ENCODE data around the gene ASAP3. TPM values are rescaled to one million over a fixed set of nuclear protein-coding genes. Genes with fewer than 3 reads are reported as not detected.

The ASAP3 gene
- total RNA-seq, 1 experiment from 2014 or later: 0.60 TPM

GRCh38 chr1:23425193-23425494, 58.8 kb downstream of the ASAP3 start:
- Histone ChIP-seq H3K79me2 (ENCODE audit: low read length) (no peaks in the 10 kb centered on the region), H3K27me3 (ENCODE audit: low read length) (no peaks in the 10 kb centered on the region), H3K9me3 (ENCODE audit: low read length) (no peaks in the 10 kb centered on the region), H4K20me1 (ENCODE audit: insufficient read depth, low read depth, low read length) (no peaks in the 10 kb centered on the region), H2AFZ (ENCODE audit: low read length) (no peak overlapping the region), H3K9me2 (replicated peaks; ENCODE audit: insufficient read depth, low read length) (no peaks in the 10 kb centered on the region), H3K36me3 (ENCODE audit: insufficient read depth, low read length) (no peaks in the 10 kb centered on the region), H3K27ac (ENCODE audit: low read length) (no peak overlapping the region), H3K4me1 (ENCODE audit: low read length) (no peaks in the 10 kb centered on the region), H3K9ac (ENCODE audit: low read length) (no peak overlapping the region), H3K4me2 (ENCODE audit: low read depth, low read length, poor library complexity, severe bottlenecking) (no peak overlapping the region), H3K4me3 (ENCODE audit: low read length) (no peak overlapping the region)
- DNase-seq: no peak

GRCh38 chr1:23424293-23425192, 59.4 kb downstream of the ASAP3 start, which contains the start of gene TCEA3:
TSS of gene TCEA3 (minus strand) at chr1:23424748. CDS start at chr1:23424633, 115 bp downstream.
- H2AFZ ChIP-seq (ENCODE audit: low read length): no peak within 1 kb of the TSS
- DNase-seq: no peak
- no peaks in the 10 kb centered on the region for H3K9me3 ChIP-seq (ENCODE audit: low read length)
- no peaks in the 10 kb centered on the region for H3K27me3 ChIP-seq (ENCODE audit: low read length)
- H3K4me1 ChIP-seq (ENCODE audit: low read length): no peaks in the 10 kb centered on the region
- no peaks in the 10 kb centered on the region for H3K79me2 ChIP-seq (ENCODE audit: low read length)
- H3K4me2 ChIP-seq (ENCODE audit: low read depth, low read length, poor library complexity, severe bottlenecking): no peak within 1 kb of the TSS
- H3K9ac ChIP-seq (ENCODE audit: low read length): no peak within 1 kb of the TSS
- H3K36me3 ChIP-seq (ENCODE audit: insufficient read depth, low read length): no peaks in the 10 kb centered on the region
- no peak within 1 kb of the TSS for H3K4me3 ChIP-seq (ENCODE audit: low read length)
- H4K20me1 ChIP-seq (ENCODE audit: insufficient read depth, low read depth, low read length): no peaks in the 10 kb centered on the region
- H3K9me2 ChIP-seq (replicated peaks; ENCODE audit: insufficient read depth, low read length): no peaks in the 10 kb centered on the region
- H3K27ac ChIP-seq (ENCODE audit: low read length): no peak within 1 kb of the TSS

GRCh38 chr1:23423415-23424292, 60.3 kb downstream of the ASAP3 start:
- Histone ChIP-seq H2AFZ (ENCODE audit: low read length) (no peak overlapping the region), H3K27ac (ENCODE audit: low read length) (no peak overlapping the region), H3K4me3 (ENCODE audit: low read length) (no peak overlapping the region), H3K9ac (ENCODE audit: low read length) (no peak overlapping the region), H3K27me3 (ENCODE audit: low read length) (no peaks in the 10 kb centered on the region), H3K9me2 (replicated peaks; ENCODE audit: insufficient read depth, low read length) (no peaks in the 10 kb centered on the region), H3K4me2 (ENCODE audit: low read depth, low read length, poor library complexity, severe bottlenecking) (no peak overlapping the region), H3K36me3 (ENCODE audit: insufficient read depth, low read length) (no peaks in the 10 kb centered on the region), H3K79me2 (ENCODE audit: low read length) (no peaks in the 10 kb centered on the region), H3K9me3 (ENCODE audit: low read length) (no peaks in the 10 kb centered on the region), H4K20me1 (ENCODE audit: insufficient read depth, low read depth, low read length) (no peaks in the 10 kb centered on the region), H3K4me1 (ENCODE audit: low read length) (no peaks in the 10 kb centered on the region)
- no peak for DNase-seq

GRCh38 chr1:23422941-23423340, 61.0 kb downstream of the ASAP3 start:
- Histone ChIP-seq H2AFZ (ENCODE audit: low read length) (no peak overlapping the region), H3K4me2 (ENCODE audit: low read depth, low read length, poor library complexity, severe bottlenecking) (no peak overlapping the region), H3K27me3 (ENCODE audit: low read length) (no peaks in the 10 kb centered on the region), H3K4me1 (ENCODE audit: low read length) (no peaks in the 10 kb centered on the region), H3K9ac (ENCODE audit: low read length) (no peak overlapping the region), H3K36me3 (ENCODE audit: insufficient read depth, low read length) (no peaks in the 10 kb centered on the region), H3K4me3 (ENCODE audit: low read length) (no peak overlapping the region), H3K27ac (ENCODE audit: low read length) (no peak overlapping the region), H3K9me3 (ENCODE audit: low read length) (no peaks in the 10 kb centered on the region), H3K9me2 (replicated peaks; ENCODE audit: insufficient read depth, low read length) (no peaks in the 10 kb centered on the region), H3K79me2 (ENCODE audit: low read length) (no peaks in the 10 kb centered on the region), H4K20me1 (ENCODE audit: insufficient read depth, low read depth, low read length) (no peaks in the 10 kb centered on the region)
- no peak for DNase-seq

GRCh38 chr1:23422241-23422877, 61.6 kb downstream of the ASAP3 start:
- no peak for DNase-seq

GRCh38 chr1:23421753-23422240, 62.2 kb downstream of the ASAP3 start:
- Histone ChIP-seq H3K27ac (ENCODE audit: low read length) (no peak overlapping the region), H3K9me2 (replicated peaks; ENCODE audit: insufficient read depth, low read length) (no peaks in the 10 kb centered on the region), H3K4me2 (ENCODE audit: low read depth, low read length, poor library complexity, severe bottlenecking) (no peak overlapping the region), H3K36me3 (ENCODE audit: insufficient read depth, low read length) (no peaks in the 10 kb centered on the region), H3K4me3 (ENCODE audit: low read length) (no peak overlapping the region), H2AFZ (ENCODE audit: low read length) (no peak overlapping the region), H3K27me3 (ENCODE audit: low read length) (no peaks in the 10 kb centered on the region), H4K20me1 (ENCODE audit: insufficient read depth, low read depth, low read length) (no peaks in the 10 kb centered on the region), H3K9ac (ENCODE audit: low read length) (no peak overlapping the region), H3K9me3 (ENCODE audit: low read length) (no peaks in the 10 kb centered on the region), H3K4me1 (ENCODE audit: low read length) (no peaks in the 10 kb centered on the region), H3K79me2 (ENCODE audit: low read length) (no peaks in the 10 kb centered on the region)
- DNase-seq: no peak

More at GRCh38 chr1:23422241-23422877, 61.6 kb downstream of the ASAP3 start:
- H4K20me1 ChIP-seq (ENCODE audit: insufficient read depth, low read depth, low read length): no peaks in the 10 kb centered on the region
- H3K4me3 ChIP-seq (ENCODE audit: low read length): no peak overlapping the region
- H3K4me2 ChIP-seq (ENCODE audit: low read depth, low read length, poor library complexity, severe bottlenecking): no peak overlapping the region
- H3K27me3 ChIP-seq (ENCODE audit: low read length): no peaks in the 10 kb centered on the region
- no peak overlapping the region for H3K9ac ChIP-seq (ENCODE audit: low read length)
- H3K27ac ChIP-seq (ENCODE audit: low read length): no peak overlapping the region
- H2AFZ ChIP-seq (ENCODE audit: low read length): no peak overlapping the region
- H3K9me2 ChIP-seq (replicated peaks; ENCODE audit: insufficient read depth, low read length): no peaks in the 10 kb centered on the region
- no peaks in the 10 kb centered on the region for H3K36me3 ChIP-seq (ENCODE audit: insufficient read depth, low read length)
- H3K79me2 ChIP-seq (ENCODE audit: low read length): no peaks in the 10 kb centered on the region
- no peaks in the 10 kb centered on the region for H3K9me3 ChIP-seq (ENCODE audit: low read length)
- no peaks in the 10 kb centered on the region for H3K4me1 ChIP-seq (ENCODE audit: low read length)

- H3K4me1 ChIP-seq (ENCODE audit: low read length): no peaks in the 10 kb centered on the region
- no peak overlapping the region for H3K4me2 ChIP-seq (ENCODE audit: low read depth, low read length, poor library complexity, severe bottlenecking)
- H3K4me3 ChIP-seq (ENCODE audit: low read length): no peak overlapping the region
- H3K9me3 ChIP-seq (ENCODE audit: low read length): no peaks in the 10 kb centered on the region
- H3K9ac ChIP-seq (ENCODE audit: low read length): no peak overlapping the region
- no peaks in the 10 kb centered on the region for H3K36me3 ChIP-seq (ENCODE audit: insufficient read depth, low read length)
- H3K27ac ChIP-seq (ENCODE audit: low read length): no peak overlapping the region
- no peaks in the 10 kb centered on the region for H3K9me2 ChIP-seq (replicated peaks; ENCODE audit: insufficient read depth, low read length)
- no peaks in the 10 kb centered on the region for H4K20me1 ChIP-seq (ENCODE audit: insufficient read depth, low read depth, low read length)
- H3K79me2 ChIP-seq (ENCODE audit: low read length): no peaks in the 10 kb centered on the region
- H2AFZ ChIP-seq (ENCODE audit: low read length): no peak overlapping the region
- no peak for DNase-seq
- H3K27me3 ChIP-seq (ENCODE audit: low read length): no peaks in the 10 kb centered on the region
These were observed 62.6 kb downstream of the ASAP3 start for GRCh38 chr1:23421343-23421742.

- Histone ChIP-seq H3K36me3 (ENCODE audit: insufficient read depth, low read length) (no peaks in the 10 kb centered on the region), H3K9ac (ENCODE audit: low read length) (no peak overlapping the region), H3K4me1 (ENCODE audit: low read length) (no peaks in the 10 kb centered on the region), H3K4me3 (ENCODE audit: low read length) (no peak overlapping the region), H3K9me3 (ENCODE audit: low read length) (no peaks in the 10 kb centered on the region), H3K27me3 (ENCODE audit: low read length) (no peaks in the 10 kb centered on the region), H3K4me2 (ENCODE audit: low read depth, low read length, poor library complexity, severe bottlenecking) (no peak overlapping the region), H3K27ac (ENCODE audit: low read length) (no peak overlapping the region), H3K9me2 (replicated peaks; ENCODE audit: insufficient read depth, low read length) (no peaks in the 10 kb centered on the region), H2AFZ (ENCODE audit: low read length) (no peak overlapping the region), H4K20me1 (ENCODE audit: insufficient read depth, low read depth, low read length) (no peaks in the 10 kb centered on the region), H3K79me2 (ENCODE audit: low read length) (no peaks in the 10 kb centered on the region)
- DNase-seq: no peak
These were observed 63.2 kb downstream of the ASAP3 start for GRCh38 chr1:23420778-23421177.

Data from Karpas-422 (cell line).